ENCODE results near the gene CEP57L1.
"Not testable (repeated sequence)": the region's sequence is repeated elsewhere in the genome, so short reads cannot be mapped to it uniquely, and the experiment has no call there.

The CEP57L1 gene

GRCh38 chr6:109182578-109182977, 87.3 kb downstream of the CEP57L1 start:
- no peak for DNase-seq

DNA sequence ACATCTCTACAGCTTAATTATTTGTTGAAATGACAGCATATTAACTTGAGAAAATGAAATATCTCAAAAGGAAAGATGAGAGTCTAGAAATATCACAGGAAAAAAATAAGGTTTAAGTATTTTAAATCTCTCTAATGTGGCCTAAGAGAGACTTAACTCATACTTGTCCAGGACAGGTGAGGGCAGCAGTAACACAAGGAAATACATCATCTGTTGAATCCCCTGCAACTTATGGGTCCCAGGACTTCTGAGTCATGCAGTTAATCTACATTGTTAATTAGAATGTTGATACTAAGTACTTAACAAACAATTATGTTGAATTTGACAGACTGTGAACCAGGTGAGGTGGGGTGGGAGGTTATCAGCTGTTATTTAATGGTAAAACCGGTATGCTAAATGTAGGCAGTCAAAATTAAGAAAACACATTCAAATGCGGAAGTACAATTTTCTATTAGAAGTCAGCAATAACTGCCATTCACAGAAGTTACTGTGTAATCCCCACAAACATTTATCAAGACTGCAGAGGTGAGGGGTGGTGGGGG, 87.9 kb downstream of the CEP57L1 start:
- no peak for DNase-seq

GRCh38 chr6:109184638-109185037, 89.3 kb downstream of the CEP57L1 start:
- no peak for DNase-seq

GRCh38 chr6:109186012-109186411, 90.7 kb downstream of the CEP57L1 start:
- no peak for DNase-seq

DNA sequence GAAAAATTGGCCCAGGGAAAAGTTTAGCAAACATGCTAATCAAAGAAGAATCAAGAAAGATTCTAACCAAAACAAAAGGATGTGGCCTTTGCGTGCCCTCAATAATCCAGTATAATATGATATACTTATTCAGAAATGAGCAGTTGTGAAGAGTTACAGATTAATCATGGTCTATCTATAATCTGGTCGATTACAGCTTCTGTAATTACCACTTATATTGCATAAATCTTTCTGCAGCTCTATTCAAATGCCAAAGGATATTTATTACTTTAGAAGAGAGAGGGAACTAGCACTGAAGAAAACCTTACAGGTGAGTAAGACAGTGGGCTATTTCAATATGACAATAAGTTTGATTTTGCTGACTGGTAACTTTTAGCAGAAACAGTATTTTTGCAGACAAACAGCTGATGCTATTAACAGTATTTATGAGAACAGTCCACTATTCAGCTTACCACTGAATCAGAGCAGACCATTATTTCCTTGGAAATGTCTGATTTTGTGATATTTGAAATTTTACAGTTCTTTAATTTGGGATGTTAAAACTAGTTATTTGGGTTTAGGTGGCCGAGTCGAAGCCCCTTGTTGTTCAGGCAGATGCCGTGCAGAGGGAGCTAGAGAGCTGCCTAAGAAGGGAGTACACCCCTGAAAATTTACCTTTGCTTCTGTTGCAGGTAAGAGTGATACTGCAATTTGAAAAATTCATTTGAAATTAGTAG, 92.2 kb downstream of the CEP57L1 start:
- DNase-seq: no peak

- no peak for DNase-seq
Measured at GRCh38 chr6:109188115-109188411, 92.8 kb downstream of the CEP57L1 start.

GRCh38 chr6:109191368-109191767, 96.1 kb downstream of the CEP57L1 start:
- not testable (repeated sequence) for DNase-seq

GRCh38 chr6:109192865-109193264, 97.6 kb downstream of the CEP57L1 start:
- no peak for DNase-seq

DNA sequence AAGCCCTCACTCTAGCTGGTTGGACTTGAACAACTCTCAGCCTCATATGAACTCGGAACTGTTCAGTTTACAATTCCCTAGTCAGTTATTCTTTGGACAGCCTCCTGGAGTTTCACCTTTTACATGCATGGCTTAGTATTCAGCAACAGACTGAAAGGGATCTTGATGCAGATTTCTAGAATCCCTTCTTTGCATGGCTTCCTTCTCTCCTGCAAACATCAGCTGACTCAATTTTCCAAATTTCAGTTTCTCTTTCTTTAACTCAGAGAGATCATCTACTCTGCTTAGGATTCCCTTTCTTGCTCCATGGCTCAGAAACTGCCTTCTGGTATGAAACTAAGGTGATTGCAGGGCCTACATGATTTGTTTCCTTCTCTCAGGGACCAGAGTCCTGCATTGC, 99.6 kb downstream of the CEP57L1 start:
- no peak for DNase-seq

DNA sequence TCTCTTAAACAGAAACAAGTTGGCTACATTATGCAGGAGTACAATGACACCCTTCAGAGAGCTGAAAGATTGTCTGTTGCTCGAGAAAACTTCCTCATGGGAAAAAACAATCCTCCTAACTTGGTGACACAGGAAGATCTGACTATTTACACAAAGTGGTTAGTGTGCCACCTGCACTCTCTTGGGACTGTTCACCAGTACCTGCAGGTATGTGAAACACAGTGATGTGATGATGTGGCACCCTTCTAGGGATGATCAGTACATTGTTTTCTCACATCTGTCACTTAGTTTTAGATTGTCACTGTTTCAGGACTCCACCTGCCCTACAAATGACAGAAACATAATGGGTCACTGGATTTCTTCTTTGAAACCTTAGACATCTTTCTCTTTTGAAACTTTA, 101.8 kb downstream of the CEP57L1 start:
- no peak for DNase-seq

DNA sequence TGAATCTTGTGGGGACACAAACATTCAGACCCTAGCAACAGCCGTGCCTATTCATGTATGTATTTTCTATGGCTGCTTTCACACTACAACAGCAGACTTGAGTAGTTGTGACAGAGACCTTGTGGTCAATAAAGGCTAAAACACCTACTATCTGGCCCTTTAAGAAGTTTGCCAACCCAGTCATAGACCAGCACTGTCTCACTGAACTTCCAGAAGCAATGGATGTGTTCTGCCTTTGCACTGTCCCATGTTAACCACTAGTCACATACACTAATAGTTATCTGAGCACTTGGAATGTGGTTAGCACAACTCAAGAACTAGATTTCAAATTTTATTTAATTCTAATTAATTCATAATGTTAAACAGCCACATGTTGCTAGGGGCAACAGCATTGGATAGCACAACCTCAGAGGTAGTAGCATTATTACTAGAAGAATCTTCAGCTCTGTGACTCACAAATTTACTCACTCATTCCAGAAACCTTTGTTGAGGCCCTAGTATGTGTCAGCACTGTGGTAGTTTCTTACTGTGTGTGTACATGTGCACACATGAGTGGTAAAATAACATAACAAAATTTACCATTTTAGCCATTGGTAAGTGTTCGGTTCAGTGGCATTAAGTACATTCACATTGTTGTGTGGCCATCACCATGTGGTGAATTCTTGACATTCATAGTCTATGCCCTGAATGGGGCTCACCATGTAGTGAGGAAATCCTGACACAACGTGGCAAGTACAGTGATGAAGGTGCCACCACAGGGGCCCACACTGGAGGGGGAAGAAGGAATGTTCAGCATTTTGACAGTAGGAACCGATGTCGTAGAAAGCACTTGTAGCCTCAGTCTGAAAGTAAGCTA, 107.3 kb downstream of the CEP57L1 start:
- DNase-seq: no peak

GRCh38 chr6:109204511-109204910, 109.2 kb downstream of the CEP57L1 start:
- DNase-seq: no peak

- no peak for DNase-seq
Measured at GRCh38 chr6:109212683-109213082, 117.4 kb downstream of the CEP57L1 start.
